Prostate gland (tissue), 2 donors: ENCODE data around the gene ASAP3. TPM values are rescaled to one million over a fixed set of nuclear protein-coding genes. Genes with fewer than 3 reads are reported as not detected.

Experiments
- DNase-seq: peaks from one replicate; pipeline ENCODE4 v3.0.0-alpha.2; 2019; ENCODE audit warnings: low spot score
- H3K27ac ChIP-seq, 2 donors: fragments of 200-600 bp; sonication (generic); 2 replicates each; pipeline ENCODE4 v1.5.1; 2017 to 2019
- H3K27me3 ChIP-seq: fragments of 200-600 bp; sonication (generic); replicated peaks from 2 replicates; pipeline ENCODE4 v1.5.1; 2019; ENCODE audit not compliant: insufficient read depth
- H3K36me3 ChIP-seq, 2 donors: fragments of 200-600 bp; sonication (generic); 1 replicate in 1 of 2; 2 replicates in 1 of 2; pipeline versions ENCODE4 v1.5.1 to v1.8.1; 2017 to 2019
- H3K4me1 ChIP-seq: fragments of 200-600 bp; sonication (generic); replicated peaks from 2 replicates; pipeline ENCODE4 v1.5.1; 2019
- H3K4me3 ChIP-seq, 2 donors: fragments of 200-600 bp; sonication (generic); 2 replicates each; pipeline ENCODE4 v1.5.1; 2017 to 2019
- H3K9me3 ChIP-seq: fragments of 200-600 bp; sonication (generic); 2 replicates; pipeline ENCODE4 v1.5.1; 2017
- CTCF ChIP-seq, 4 experiments: fragments of 200-600 bp in 2 of 4; fragments of 450-650 bp in 2 of 4; sonication (generic) in 2 of 4; IDR thresholded peaks; 1 replicate in 3 of 4; 2 replicates in 1 of 4; pipeline ENCODE4 v1.5.1; 2016 to 2019; ENCODE audit warnings: antibody characterized with exemption in 4 of 4, mild to moderate bottlenecking in 2 of 4, moderate library complexity in 2 of 4
- POLR2A ChIP-seq: fragments of 450-650 bp; IDR thresholded peaks from one replicate; pipeline ENCODE4 v1.6.1; 2016; ENCODE audit warnings: antibody characterized with exemption, mild to moderate bottlenecking
- POLR2AphosphoS5 ChIP-seq: sonication (generic); formaldehyde crosslinking; IDR thresholded peaks from one replicate; pipeline ENCODE4 v1.6.1; 2017; ENCODE audit warnings: antibody characterized with exemption
- WGBS: methylation state at CpG from one replicate; pipeline ENCODE4 v1.1.5; 2018; 5-methylcytosine and 5-hydroxymethylcytosine counted together
- intact Hi-C: fragments of 100-400 bp; cut with DNase I; formaldehyde crosslinking; loops from one replicate; pipeline ENCODE4 v1.14.2; 2022
- total RNA-seq, 2 donors: library from RNA; depleted of rRNA; stranded (reverse); fragments of >200 nt; gene quantifications; one replicate each; pipeline ENCODE4 v1.1.0, GENCODE V29; 2016

The ASAP3 gene
- total RNA-seq, 2 donors from 2014 or later: 76.5 to 83.1 TPM

GRCh38 chr1:23481026-23481597 lies 2.9 kb downstream of the ASAP3 start:
- Histone ChIP-seq H3K36me3 (no peaks in the 10 kb centered on the region), H3K27me3 (no peaks in the 10 kb centered on the region), H3K9me3 (no peaks in the 10 kb centered on the region), H3K4me1 (no peaks in the 10 kb centered on the region), H3K27ac (no peak overlapping the region), H3K4me3 (no peak overlapping the region)
- TF ChIP-seq CTCF (IDR thresholded peaks at IDR 0.05): no peak
- no peak for TF ChIP-seq POLR2AphosphoS5
- no peak for TF ChIP-seq POLR2A
- 80% methylated on average over 7 of the region's 7 CpGs for WGBS
- intact Hi-C loops: loop anchor here (5.0 kb wide), 1 partner anchor 59 kb away; the partner anchor contains the start of gene TCEA3
- no peak for DNase-seq

- Histone ChIP-seq H3K4me1 (peaks cover 1% of the 10 kb centered on the region), H3K36me3 (no peaks in the 10 kb centered on the region), H3K9me3 (no peaks in the 10 kb centered on the region), H3K27me3 (no peaks in the 10 kb centered on the region), H3K27ac (no peak overlapping the region), H3K4me3 (no peak overlapping the region)
- 83% methylated on average over 4 of the region's 4 CpGs for WGBS
- TF ChIP-seq POLR2AphosphoS5: no peak
- no peak for TF ChIP-seq CTCF (IDR thresholded peaks at IDR 0.05)
- no peak for TF ChIP-seq POLR2A
- intact Hi-C loops: loop anchor here (5.0 kb wide), 1 partner anchor 58 kb away; the partner anchor contains the start of gene TCEA3
- no peak for DNase-seq
Measured at GRCh38 chr1:23480187-23481025, 3.6 kb downstream of the ASAP3 start.

- WGBS: 93% methylated on average over 2 of the region's 2 CpGs
- H3K27ac ChIP-seq: peak overlapping the region; percentile 21 to 24
- H3K4me1 ChIP-seq: peaks cover 9% of the 10 kb centered on the region
- no peaks in the 10 kb centered on the region for H3K9me3 ChIP-seq
- no peak overlapping the region for H3K4me3 ChIP-seq
- no peak for DNase-seq
- H3K36me3 ChIP-seq: no peaks in the 10 kb centered on the region
- no peaks in the 10 kb centered on the region for H3K27me3 ChIP-seq
- TF ChIP-seq POLR2AphosphoS5 (no peak), CTCF (IDR thresholded peaks at IDR 0.05) (no peak), POLR2A (no peak)
- intact Hi-C loops: no loop called here
Measured at GRCh38 chr1:23479666-23479941, 4.4 kb downstream of the ASAP3 start.

- no peaks in the 10 kb centered on the region for H3K36me3 ChIP-seq
- WGBS: 41% methylated on average over 9 of the region's 9 CpGs
- peaks cover 10% of the 10 kb centered on the region for H3K4me1 ChIP-seq
- no peak overlapping the region for H3K4me3 ChIP-seq
- peak overlapping the region; percentile 21 to 24 for H3K27ac ChIP-seq
- H3K9me3 ChIP-seq: no peaks in the 10 kb centered on the region
- no peaks in the 10 kb centered on the region for H3K27me3 ChIP-seq
- DNase-seq: peak; percentile 22
- TF ChIP-seq POLR2A: no peak
- no peak for TF ChIP-seq CTCF (IDR thresholded peaks at IDR 0.05)
- TF ChIP-seq POLR2AphosphoS5: peak; percentile 27
- intact Hi-C loops: no loop called here
Measured at GRCh38 chr1:23478896-23479665, 4.9 kb downstream of the ASAP3 start.
